Liver (tissue), 3 donors: ENCODE results near the gene HSPG2.

ENCODE experiments used
- EGR1 ChIP-seq, 2 donors: IDR thresholded peaks; 2 replicates each; pipeline ENCODE4 v1.6.1; 2016 to 2018; ENCODE audit warnings: antibody characterized with exemption in 2 of 2, low read depth in 2 of 2
- FOXA1 ChIP-seq: IDR thresholded peaks from 2 replicates; pipeline ENCODE4 v1.6.1; 2016; ENCODE audit warnings: antibody characterized with exemption
- GABPA ChIP-seq, 2 donors: IDR thresholded peaks in 1 of 2; conservative IDR thresholded peaks in 1 of 2; 2 replicates each; pipeline ENCODE4 v1.6.1; 2016; ENCODE audit warnings: antibody characterized with exemption in 2 of 2, mild to moderate bottlenecking in 1 of 2, moderate library complexity in 1 of 2
- REST ChIP-seq: IDR thresholded peaks from 2 replicates; pipeline ENCODE4 v1.6.1; 2016; ENCODE audit warnings: antibody characterized with exemption, mild to moderate bottlenecking
- TAF1 ChIP-seq: conservative IDR thresholded peaks from 2 replicates; pipeline ENCODE4 v1.6.1; 2016; ENCODE audit warnings: antibody characterized with exemption, mild to moderate bottlenecking
- YY1 ChIP-seq: IDR thresholded peaks from 2 replicates; pipeline ENCODE4 v1.6.1; 2016; ENCODE audit warnings: antibody characterized with exemption, mild to moderate bottlenecking
- ZBTB33 ChIP-seq: IDR thresholded peaks from 2 replicates; pipeline ENCODE4 v1.6.1; 2016; ENCODE audit warnings: antibody characterized with exemption
- TF ChIP-seq, protein P1 (sequence below): fragments of 150-350 bp; IDR thresholded peaks from 2 replicates; pipeline ENCODE4 v1.5.1; 2017; ENCODE audit warnings: improper control_type of control experiment, low read depth, low read length; ENCODE audit not compliant: missing input control
- TF ChIP-seq, protein P2 (sequence below): IDR thresholded peaks from 2 replicates; pipeline ENCODE4 v1.6.1; 2016; ENCODE audit warnings: antibody characterized with exemption
- donor health status: healthy.
- donor health status: healthy.

DNA sequence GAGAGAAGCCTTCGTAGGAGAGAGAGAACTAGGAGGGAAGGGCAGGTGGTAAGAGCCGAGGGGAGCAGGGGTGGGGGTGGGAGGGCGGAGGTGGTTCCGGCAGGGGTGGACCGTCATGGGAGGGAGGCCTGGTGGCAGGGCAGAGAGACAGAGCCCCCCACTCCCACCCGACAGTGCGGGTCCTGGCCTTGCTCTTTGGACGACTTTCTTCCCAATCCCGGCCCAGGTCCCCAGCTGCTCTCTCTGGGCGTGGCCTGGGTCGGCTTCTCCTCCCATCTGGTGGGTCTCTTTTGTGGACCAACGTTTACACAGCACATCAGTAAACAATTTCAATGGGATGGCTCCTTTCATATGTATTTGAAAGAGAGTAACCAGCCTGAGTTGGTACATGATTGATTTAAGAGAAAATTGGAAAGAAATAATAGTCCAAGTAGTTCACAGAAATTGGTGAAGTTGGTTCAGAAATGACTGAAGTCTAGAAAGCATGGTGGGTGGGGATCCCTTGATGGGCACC is 68.1 kb downstream of the HSPG2 start:
- no peak for TF ChIP-seq GABPA (IDR thresholded peaks at IDR 0.05 in 1 of 2, conservative IDR thresholded peaks at IDR 0.05 in 1 of 2)
- TF ChIP-seq, protein P1, sequence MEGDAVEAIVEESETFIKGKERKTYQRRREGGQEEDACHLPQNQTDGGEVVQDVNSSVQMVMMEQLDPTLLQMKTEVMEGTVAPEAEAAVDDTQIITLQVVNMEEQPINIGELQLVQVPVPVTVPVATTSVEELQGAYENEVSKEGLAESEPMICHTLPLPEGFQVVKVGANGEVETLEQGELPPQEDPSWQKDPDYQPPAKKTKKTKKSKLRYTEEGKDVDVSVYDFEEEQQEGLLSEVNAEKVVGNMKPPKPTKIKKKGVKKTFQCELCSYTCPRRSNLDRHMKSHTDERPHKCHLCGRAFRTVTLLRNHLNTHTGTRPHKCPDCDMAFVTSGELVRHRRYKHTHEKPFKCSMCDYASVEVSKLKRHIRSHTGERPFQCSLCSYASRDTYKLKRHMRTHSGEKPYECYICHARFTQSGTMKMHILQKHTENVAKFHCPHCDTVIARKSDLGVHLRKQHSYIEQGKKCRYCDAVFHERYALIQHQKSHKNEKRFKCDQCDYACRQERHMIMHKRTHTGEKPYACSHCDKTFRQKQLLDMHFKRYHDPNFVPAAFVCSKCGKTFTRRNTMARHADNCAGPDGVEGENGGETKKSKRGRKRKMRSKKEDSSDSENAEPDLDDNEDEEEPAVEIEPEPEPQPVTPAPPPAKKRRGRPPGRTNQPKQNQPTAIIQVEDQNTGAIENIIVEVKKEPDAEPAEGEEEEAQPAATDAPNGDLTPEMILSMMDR = no peak
- TF ChIP-seq, protein P2, sequence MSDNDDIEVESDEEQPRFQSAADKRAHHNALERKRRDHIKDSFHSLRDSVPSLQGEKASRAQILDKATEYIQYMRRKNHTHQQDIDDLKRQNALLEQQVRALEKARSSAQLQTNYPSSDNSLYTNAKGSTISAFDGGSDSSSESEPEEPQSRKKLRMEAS = no peak
- TF ChIP-seq EGR1 (IDR thresholded peaks at IDR 0.05; ENCODE audit: low read depth in 2 of 2) = no peak
- no peak for TF ChIP-seq ZBTB33
- TF ChIP-seq TAF1 = no peak
- TF ChIP-seq YY1 = no peak
- TF ChIP-seq FOXA1 = no peak
- TF ChIP-seq REST = no peak
